Keratinocyte (primary cell): ENCODE data around the gene BTG4.

Experiments
- CTCF ChIP-seq, 3 experiments: IDR thresholded peaks in 1 of 3; conservative IDR thresholded peaks in 1 of 3; optimal IDR thresholded peaks in 1 of 3; 2 replicates in 2 of 3; 3 replicates in 1 of 3; pipeline versions ENCODE3 to v1.5.1; 2011; ENCODE audit warnings: low read length in 3 of 3, mild to moderate bottlenecking in 3 of 3, moderate library complexity in 2 of 3, control low read depth in 1 of 3, inconsistent platforms in 1 of 3; ENCODE audit not compliant: insufficient read depth in 2 of 3; ENCODE audit errors: extremely low read depth in 1 of 3
- EZH2 ChIP-seq: IDR thresholded peaks from one replicate; pipeline ENCODE4 v1.6.1; 2012; ENCODE audit warnings: inconsistent platforms, mild to moderate bottlenecking, low read length, moderate library complexity

DNA sequence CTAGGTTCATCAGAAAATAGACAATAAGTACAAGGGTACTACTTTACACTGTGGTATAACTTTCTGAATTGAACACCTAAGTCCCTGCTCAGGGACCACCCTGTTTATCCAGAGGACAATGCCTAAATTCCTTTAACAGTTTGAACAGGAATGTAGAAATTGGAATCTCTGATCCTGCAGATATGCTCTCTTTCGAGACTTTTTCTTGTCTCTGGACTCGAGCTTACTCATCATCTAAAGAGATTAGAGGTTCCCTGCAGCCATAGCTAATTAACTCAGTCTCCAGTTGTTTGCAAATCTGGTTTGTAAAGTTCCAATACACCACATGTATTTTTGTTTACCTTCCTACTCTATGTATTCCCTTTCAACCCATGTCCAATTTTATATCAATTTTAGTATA is 3.4 kb upstream of the BTG4 start:
- TF ChIP-seq CTCF (optimal IDR thresholded peaks at IDR 0.05 in 1 of 3, IDR thresholded peaks at IDR 0.05 in 1 of 3, conservative IDR thresholded peaks at IDR 0.05 in 1 of 3; ENCODE audit: extremely low read depth in 1 of 3, insufficient read depth in 2 of 3, low read length in 3 of 3) = no peak
- TF ChIP-seq EZH2 = no peak
